ENCODE measurements around the gene SETD7.

Gene SETD7

GRCh38 chr4:139599594-139600374 lies 43.8 kb upstream of the SETD7 start:
- POLR2A ChIA-PET: no interaction called here
- no peak overlapping the region for H3K4me3 ChIP-seq (ENCODE audit: low read depth, low read length)
- TF ChIP-seq, protein P1, sequence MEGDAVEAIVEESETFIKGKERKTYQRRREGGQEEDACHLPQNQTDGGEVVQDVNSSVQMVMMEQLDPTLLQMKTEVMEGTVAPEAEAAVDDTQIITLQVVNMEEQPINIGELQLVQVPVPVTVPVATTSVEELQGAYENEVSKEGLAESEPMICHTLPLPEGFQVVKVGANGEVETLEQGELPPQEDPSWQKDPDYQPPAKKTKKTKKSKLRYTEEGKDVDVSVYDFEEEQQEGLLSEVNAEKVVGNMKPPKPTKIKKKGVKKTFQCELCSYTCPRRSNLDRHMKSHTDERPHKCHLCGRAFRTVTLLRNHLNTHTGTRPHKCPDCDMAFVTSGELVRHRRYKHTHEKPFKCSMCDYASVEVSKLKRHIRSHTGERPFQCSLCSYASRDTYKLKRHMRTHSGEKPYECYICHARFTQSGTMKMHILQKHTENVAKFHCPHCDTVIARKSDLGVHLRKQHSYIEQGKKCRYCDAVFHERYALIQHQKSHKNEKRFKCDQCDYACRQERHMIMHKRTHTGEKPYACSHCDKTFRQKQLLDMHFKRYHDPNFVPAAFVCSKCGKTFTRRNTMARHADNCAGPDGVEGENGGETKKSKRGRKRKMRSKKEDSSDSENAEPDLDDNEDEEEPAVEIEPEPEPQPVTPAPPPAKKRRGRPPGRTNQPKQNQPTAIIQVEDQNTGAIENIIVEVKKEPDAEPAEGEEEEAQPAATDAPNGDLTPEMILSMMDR (IDR thresholded peaks at IDR 0.05; ENCODE audit: insufficient read depth, low read length, missing control alignments): no peak
- CTCF ChIA-PET: interaction anchor here (1.1 to 13.4 kb wide), 4 partner anchors 10 to 54 kb away, joined by 4 to 554 read pairs (median 23); no protein-coding TSS in a partner anchor
- no peak for DNase-seq (ENCODE audit: low read depth, low spot score)

DNA sequence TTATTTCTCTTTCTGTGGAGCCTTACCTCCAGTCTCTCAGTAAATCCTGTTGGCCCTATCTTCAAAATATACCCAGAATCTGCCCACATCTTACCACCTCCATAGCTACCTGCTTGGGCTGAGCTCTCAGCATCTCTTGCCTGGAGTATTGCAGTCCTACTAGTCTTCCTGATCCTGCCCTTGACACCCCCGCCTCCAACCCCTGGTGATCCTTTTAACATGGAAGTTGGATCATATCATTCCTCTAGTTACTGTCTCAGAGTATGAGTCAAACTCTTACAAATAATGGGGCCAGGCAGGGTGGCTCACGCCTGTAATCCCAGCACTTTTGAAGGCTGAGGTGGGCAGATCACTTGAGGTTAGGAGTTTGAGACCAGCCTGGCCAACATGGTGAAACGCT lies 43.1 kb upstream of the SETD7 start:
- DNase-seq (ENCODE audit: low read depth, low spot score): no peak
- H3K4me3 ChIP-seq (ENCODE audit: low read depth, low read length): no peak overlapping the region
- POLR2A ChIA-PET: no interaction called here
- CTCF ChIA-PET: interaction anchor here (1.5 to 13.4 kb wide), 2 partner anchors 11 to 54 kb away, joined by 4 to 554 read pairs; no protein-coding TSS in a partner anchor
- TF ChIP-seq, protein P1 (IDR thresholded peaks at IDR 0.05; ENCODE audit: insufficient read depth, low read length, missing control alignments): no peak

DNA sequence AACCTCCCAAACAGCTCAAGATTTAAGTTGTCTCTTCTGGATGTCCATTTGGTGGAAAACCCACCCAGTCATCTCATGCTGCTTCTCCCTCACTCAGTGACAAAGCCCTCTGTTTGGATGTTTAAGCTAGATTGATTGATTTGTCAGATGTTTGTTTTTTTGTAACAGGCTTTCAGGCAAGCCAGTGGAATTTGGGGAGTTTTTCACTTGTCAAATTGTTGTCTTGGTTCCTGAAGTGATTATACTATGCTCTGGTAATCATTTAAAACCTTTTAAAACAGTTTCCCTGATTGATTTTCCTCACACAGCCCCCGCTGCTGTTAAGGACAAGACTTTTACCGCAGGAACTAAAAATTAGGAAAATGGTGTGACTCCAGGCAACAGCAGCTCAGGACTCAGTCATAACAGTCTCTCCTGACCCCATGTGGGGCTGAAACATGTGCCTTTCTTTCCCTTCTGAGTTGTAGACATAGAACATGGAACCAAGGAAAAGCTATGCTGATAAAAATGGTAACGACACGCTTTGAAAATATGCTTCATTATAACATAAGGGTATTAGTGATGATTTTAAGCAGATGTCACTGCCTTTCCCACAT lies 40.8 kb upstream of the SETD7 start:
- CTCF ChIA-PET: interaction anchor here (1.3 to 13.4 kb wide), 6 partner anchors 8 to 57 kb away, joined by 3 to 554 read pairs (median 5); no protein-coding TSS in a partner anchor
- POLR2A ChIA-PET: no interaction called here
- DNase-seq (ENCODE audit: low read depth, low spot score): no peak
- H3K4me3 ChIP-seq (ENCODE audit: low read depth, low read length): no peak overlapping the region
- TF ChIP-seq, protein P1 (IDR thresholded peaks at IDR 0.05; ENCODE audit: insufficient read depth, low read length, missing control alignments): no peak

DNA sequence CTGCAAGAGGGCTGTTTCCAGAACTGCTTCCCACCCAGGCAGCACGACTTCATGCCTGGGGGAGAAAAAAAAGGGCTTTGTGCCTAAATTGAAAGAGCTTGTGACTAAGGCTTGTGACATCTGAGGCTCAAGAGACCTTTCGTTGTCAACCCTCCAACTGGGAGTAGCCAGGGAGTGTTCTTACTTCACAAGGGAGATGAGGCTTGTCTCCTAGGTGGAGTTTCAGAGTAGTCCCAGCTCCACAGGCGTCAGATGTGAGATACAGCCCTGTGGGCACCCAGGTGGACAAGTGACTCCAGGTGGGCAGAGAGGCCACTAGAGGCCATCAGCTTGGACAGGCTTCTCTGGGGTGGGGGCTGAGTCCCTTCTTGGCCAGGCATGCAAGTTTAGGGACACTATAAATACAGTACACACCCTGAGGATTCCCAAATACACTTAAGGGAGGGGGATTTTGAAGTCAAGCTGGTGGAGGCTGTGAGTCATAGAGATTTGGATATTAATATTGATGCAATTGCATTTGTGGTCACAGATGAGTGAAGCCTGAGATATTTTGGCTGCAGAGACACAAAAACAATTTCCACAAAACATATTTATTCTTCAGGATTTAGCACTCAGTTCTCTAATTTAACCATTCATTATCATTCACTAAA lies 40.1 kb upstream of the SETD7 start:
- DNase-seq (ENCODE audit: low read depth, low spot score): no peak
- TF ChIP-seq, protein P1 (IDR thresholded peaks at IDR 0.05; ENCODE audit: insufficient read depth, low read length, missing control alignments): no peak
- POLR2A ChIA-PET: no interaction called here
- H3K4me3 ChIP-seq (ENCODE audit: low read depth, low read length): no peak overlapping the region
- CTCF ChIA-PET: interaction anchor here (1.3 to 13.4 kb wide), 6 partner anchors 8 to 57 kb away, joined by 3 to 554 read pairs (median 5); no protein-coding TSS in a partner anchor

- no peak overlapping the region for H3K4me3 ChIP-seq (ENCODE audit: low read depth, low read length)
- POLR2A ChIA-PET: no interaction called here
- CTCF ChIA-PET: interaction anchor here (9.3 to 13.4 kb wide), 2 partner anchors 10 to 59 kb away, joined by 80 to 554 read pairs; no protein-coding TSS in a partner anchor
- DNase-seq (ENCODE audit: low read depth, low spot score): no peak
- TF ChIP-seq, protein P1 (IDR thresholded peaks at IDR 0.05; ENCODE audit: insufficient read depth, low read length, missing control alignments): no peak
Observed at GRCh38 chr4:139594591-139595185, 38.7 kb upstream of the SETD7 start.
